SJCRH30 (cell line): ENCODE results near the gene ANKS1A. TPM values are rescaled to one million over a fixed set of nuclear protein-coding genes. Genes with fewer than 3 reads are reported as not detected.

Experiments
- DNase-seq, 2 experiments: peaks; one replicate each; pipeline ENCODE4 v3.0.0-alpha.2; 2015 to 2020
- H3K27ac ChIP-seq: fragments of 250-450 bp; sonication (Bioruptor Pico); 2 replicates; pipeline ENCODE4 v1.5.1; 2020; ENCODE audit warnings: mild to moderate bottlenecking, moderate library complexity
- H3K27me3 ChIP-seq: fragments of 250-450 bp; sonication (Bioruptor Pico); 2 replicates; pipeline ENCODE4 v1.5.1; 2020; ENCODE audit warnings: mild to moderate bottlenecking, moderate library complexity
- H3K36me3 ChIP-seq: fragments of 250-450 bp; sonication (Bioruptor Pico); 2 replicates; pipeline ENCODE4 v1.5.1; 2020; ENCODE audit warnings: mild to moderate bottlenecking, moderate library complexity
- H3K4me1 ChIP-seq: fragments of 250-450 bp; sonication (Bioruptor Pico); 2 replicates; pipeline ENCODE4 v1.5.1; 2020; ENCODE audit warnings: mild to moderate bottlenecking, moderate library complexity
- H3K4me3 ChIP-seq: fragments of 250-450 bp; sonication (Bioruptor Pico); 2 replicates; pipeline ENCODE4 v1.5.1; 2020; ENCODE audit warnings: mild to moderate bottlenecking, moderate library complexity
- H3K9me3 ChIP-seq: fragments of 250-450 bp; sonication (Bioruptor Pico); replicated peaks from 2 replicates; pipeline ENCODE4 v1.5.1; 2020; ENCODE audit warnings: mild to moderate bottlenecking, moderate library complexity
- total RNA-seq: library from RNA; depleted of rRNA; stranded (reverse); fragments of >200 nt; shearing (Covaris generic); gene quantifications from 2 replicates; pipeline ENCODE4 v1.2.3, GENCODE V29; 2014

The ANKS1A gene
- total RNA-seq, 1 experiment from 2014 or later = 18.2 TPM

DNA sequence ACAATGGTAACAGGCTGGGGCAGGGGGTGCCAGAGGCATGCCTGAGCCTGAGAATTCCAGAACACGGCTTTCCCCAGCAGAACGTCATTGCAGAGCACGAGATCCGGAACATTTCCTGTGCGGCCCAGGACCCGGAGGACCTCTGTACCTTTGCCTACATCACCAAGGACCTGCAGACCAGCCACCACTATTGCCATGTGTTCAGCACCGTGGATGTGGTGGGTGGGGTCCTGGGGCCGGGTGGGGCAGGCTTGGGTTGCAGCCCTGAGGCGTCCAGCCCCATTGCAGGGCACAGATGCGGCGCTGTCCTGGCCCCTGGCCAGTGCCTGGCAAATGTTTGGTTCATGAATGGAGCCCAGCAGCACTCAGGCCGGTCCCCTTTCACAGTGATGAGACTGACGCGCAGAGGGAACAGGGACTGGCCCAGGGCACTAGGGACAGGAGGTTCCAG, 195.0 kb downstream of the ANKS1A start:
- H3K4me1 ChIP-seq = no peaks in the 10 kb centered on the region
- no peaks in the 10 kb centered on the region for H3K9me3 ChIP-seq
- no peaks in the 10 kb centered on the region for H3K27me3 ChIP-seq
- peaks cover 12% of the 10 kb centered on the region for H3K36me3 ChIP-seq
- H3K4me3 ChIP-seq = no peak overlapping the region
- DNase-seq = no peak
- no peak overlapping the region for H3K27ac ChIP-seq

GRCh38 chr6:35084511-35085203, 195.6 kb downstream of the ANKS1A start:
- H3K4me1 ChIP-seq = no peaks in the 10 kb centered on the region; the same call in 1 of the 2 replicates
- no peaks in the 10 kb centered on the region for H3K27me3 ChIP-seq
- no peak overlapping the region for H3K27ac ChIP-seq
- H3K4me3 ChIP-seq = no peak overlapping the region
- peaks cover 12% of the 10 kb centered on the region for H3K36me3 ChIP-seq
- DNase-seq = peak; percentile 47 to 56
- no peaks in the 10 kb centered on the region for H3K9me3 ChIP-seq

GRCh38 chr6:35085359-35086281, 196.6 kb downstream of the ANKS1A start:
- Histone ChIP-seq H3K9me3 (no peaks in the 10 kb centered on the region), H3K4me1 (peaks cover 3% of the 10 kb centered on the region; the same call in 1 of the 2 replicates), H3K36me3 (peaks cover 5% of the 10 kb centered on the region), H3K27ac (no peak overlapping the region), H3K4me3 (no peak overlapping the region), H3K27me3 (no peaks in the 10 kb centered on the region)
- DNase-seq = no peak

GRCh38 chr6:35086282-35086632, 197.2 kb downstream of the ANKS1A start:
- Histone ChIP-seq H3K4me1 (peaks cover 3% of the 10 kb centered on the region; the same call in 1 of the 2 replicates), H3K27me3 (no peaks in the 10 kb centered on the region), H3K36me3 (peaks cover 5% of the 10 kb centered on the region), H3K4me3 (no peak overlapping the region), H3K9me3 (no peaks in the 10 kb centered on the region), H3K27ac (no peak overlapping the region)
- DNase-seq = no peak

DNA sequence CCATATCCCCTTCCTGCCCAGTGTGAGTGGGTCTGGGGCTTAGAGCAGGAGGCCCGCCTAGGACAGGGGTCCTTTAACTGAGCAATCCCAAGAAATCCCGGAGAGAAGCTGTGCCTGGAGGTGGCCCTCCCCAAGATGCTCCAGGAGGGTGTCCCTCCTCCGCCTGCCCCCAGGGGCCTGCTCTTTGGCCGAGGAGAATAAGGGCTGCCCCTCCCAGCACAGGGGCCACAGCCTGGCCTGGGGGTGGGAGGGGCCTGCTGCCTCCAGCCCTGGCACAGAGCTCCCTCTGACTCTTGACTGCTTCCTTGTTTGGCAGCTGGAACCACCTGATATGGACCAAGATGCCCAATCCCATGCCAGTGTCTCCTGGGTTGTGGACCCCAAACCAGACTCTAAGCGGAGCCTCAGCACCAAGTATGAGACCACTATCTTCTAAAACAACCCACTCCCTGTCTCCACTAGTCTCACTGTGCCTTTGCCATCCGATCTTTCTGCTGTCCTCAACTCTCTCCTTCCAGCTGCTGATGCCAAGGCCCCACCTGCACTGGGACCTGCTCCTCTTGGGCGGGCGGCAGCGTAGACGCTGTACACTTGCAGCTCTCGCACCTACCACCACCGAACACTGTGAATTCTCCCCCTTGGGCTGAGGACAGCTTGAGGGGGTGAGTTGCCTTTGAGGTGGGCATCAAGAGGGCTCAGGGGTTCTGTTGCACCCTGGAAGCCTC, 197.7 kb downstream of the ANKS1A start:
- H3K9me3 ChIP-seq = no peaks in the 10 kb centered on the region
- peaks cover 3% of the 10 kb centered on the region; the same call in 1 of the 2 replicates for H3K4me1 ChIP-seq
- H3K27me3 ChIP-seq = no peaks in the 10 kb centered on the region
- no peak overlapping the region for H3K4me3 ChIP-seq
- H3K27ac ChIP-seq = no peak overlapping the region
- peaks cover 5% of the 10 kb centered on the region; the same call in 1 of the 2 replicates for H3K36me3 ChIP-seq
- no peak for DNase-seq

DNA sequence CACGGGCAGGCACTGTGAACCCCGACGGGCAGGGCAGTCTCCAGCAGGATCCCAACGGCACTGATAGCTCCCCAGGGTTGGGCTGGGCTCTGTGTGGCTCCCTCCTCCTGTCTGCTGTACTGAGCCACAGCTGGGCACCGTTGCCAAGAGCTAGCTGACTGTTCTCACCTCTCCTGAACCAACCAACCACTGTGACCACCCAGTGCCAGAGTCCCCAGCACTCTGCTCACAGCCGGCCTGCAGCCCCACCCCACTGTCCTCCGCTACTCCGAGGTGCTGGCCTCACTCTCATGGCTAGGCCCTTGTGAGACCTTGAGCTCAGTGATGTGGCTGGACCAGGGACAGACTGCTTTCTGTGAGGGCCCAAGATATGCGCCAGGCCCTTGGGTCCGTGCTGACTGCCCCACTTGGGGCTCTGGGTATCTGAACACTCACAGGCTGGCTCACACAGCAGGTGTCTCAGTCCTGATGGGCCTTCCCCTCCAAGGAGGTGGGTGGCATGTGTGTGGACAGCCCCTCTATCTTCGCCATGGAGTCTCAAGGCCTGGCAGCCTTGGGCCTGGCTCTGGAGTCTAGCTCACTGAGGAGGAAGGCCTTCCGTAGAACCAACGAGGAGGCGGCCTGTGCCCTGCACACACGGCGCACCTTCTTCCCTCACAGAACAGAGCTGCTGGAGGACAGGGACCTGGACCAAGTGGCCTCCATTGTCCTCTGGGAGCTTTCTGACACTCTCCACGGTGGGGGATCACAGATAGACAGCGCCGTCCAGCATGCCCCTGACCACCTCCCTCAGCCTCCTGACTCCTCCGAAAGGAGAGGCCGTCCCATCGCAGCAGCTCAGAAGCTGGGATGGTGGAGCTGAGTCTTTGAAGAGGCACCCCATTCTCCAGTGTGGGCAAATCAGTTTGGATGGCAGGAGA, 198.6 kb downstream of the ANKS1A start:
- H3K4me1 ChIP-seq = peaks cover 11% of the 10 kb centered on the region; the same call in 1 of the 2 replicates
- H3K4me3 ChIP-seq = no peak overlapping the region
- H3K9me3 ChIP-seq = no peaks in the 10 kb centered on the region
- no peaks in the 10 kb centered on the region for H3K27me3 ChIP-seq
- no peak overlapping the region for H3K27ac ChIP-seq
- DNase-seq = no peak
- H3K36me3 ChIP-seq = peaks cover 5% of the 10 kb centered on the region; the same call in 1 of the 2 replicates

- Histone ChIP-seq H3K4me3 (no peak overlapping the region), H3K27ac (no peak overlapping the region), H3K36me3 (peaks cover 5% of the 10 kb centered on the region; the same call in 1 of the 2 replicates), H3K4me1 (peaks cover 18% of the 10 kb centered on the region), H3K27me3 (no peaks in the 10 kb centered on the region), H3K9me3 (no peaks in the 10 kb centered on the region)
- no peak for DNase-seq
Measured at GRCh38 chr6:35088281-35089215, 199.5 kb downstream of the ANKS1A start.

DNA sequence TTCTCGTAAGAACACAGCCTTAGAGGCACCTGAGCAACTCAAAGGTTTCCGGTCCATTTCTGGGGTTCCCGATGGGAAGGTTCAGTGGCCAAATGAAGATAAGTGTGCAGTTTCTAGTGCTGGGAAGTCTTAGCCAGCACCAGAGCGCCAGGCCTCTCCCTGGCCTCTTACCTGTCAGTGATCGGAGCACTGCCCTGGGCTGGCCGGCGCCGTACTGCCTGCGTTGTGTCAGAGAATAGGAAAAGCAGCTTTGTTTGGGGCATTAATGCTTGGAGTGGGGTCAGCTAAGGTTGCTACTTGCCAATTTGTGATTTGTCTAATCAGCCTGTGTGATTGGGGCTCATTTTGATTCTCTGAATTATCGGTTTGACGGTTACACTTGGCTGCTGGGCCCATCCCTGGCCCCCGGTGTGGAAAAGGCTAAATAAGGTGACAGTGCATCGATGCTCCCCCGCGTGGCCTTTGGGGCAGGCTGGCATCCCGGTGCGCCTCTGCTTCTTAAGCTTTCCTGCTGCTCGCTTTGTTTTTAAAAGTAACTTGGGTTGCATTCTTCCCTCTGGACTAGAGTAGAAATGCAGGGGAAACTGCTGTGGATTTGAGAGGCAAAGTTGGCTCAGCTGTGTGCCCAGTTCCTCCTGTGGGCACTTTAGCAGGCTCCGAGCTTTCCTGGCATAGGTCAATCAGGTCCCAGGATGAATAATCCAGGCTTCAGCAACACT, 200.3 kb downstream of the ANKS1A start:
- no peak for DNase-seq
- H3K9me3 ChIP-seq = no peaks in the 10 kb centered on the region
- peaks cover 5% of the 10 kb centered on the region; the same call in 1 of the 2 replicates for H3K36me3 ChIP-seq
- H3K27me3 ChIP-seq = no peaks in the 10 kb centered on the region
- peaks cover 18% of the 10 kb centered on the region for H3K4me1 ChIP-seq
- no peak overlapping the region for H3K4me3 ChIP-seq
- H3K27ac ChIP-seq = no peak overlapping the region

DNA sequence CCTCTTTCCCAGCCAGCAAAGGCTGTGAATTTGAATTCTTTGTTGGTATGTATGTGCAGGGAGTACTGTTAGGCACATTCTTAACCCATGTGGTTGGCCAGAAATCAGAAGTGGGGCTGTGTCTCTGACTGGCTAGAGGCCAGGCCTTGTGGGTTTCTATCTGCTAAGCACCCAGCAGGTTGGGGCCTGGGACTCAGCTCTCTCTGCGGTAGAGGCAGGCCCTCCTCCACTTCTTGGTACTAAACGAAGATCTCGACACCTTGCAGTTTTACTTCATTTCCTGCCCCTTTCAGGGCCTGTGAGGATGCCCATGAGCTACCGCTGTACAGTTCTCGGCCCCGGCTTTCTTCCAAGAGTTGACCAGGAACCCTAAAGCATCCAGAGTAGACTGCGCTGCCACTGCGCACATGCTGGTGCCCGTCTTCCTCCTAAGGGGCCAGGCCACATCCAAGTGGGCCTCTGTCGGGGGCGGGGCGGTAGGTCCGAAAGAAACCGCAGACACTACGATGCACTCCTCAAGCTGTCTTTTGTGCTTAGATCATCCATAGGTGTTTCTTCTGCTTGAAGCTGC, 201.0 kb downstream of the ANKS1A start:
- H3K4me3 ChIP-seq = no peak overlapping the region
- peak; percentile 36 to 47 for DNase-seq
- no peak overlapping the region for H3K27ac ChIP-seq
- H3K4me1 ChIP-seq = peaks cover 18% of the 10 kb centered on the region
- H3K27me3 ChIP-seq = no peaks in the 10 kb centered on the region
- peaks cover 5% of the 10 kb centered on the region; the same call in 1 of the 2 replicates for H3K36me3 ChIP-seq
- H3K9me3 ChIP-seq = no peaks in the 10 kb centered on the region

DNA sequence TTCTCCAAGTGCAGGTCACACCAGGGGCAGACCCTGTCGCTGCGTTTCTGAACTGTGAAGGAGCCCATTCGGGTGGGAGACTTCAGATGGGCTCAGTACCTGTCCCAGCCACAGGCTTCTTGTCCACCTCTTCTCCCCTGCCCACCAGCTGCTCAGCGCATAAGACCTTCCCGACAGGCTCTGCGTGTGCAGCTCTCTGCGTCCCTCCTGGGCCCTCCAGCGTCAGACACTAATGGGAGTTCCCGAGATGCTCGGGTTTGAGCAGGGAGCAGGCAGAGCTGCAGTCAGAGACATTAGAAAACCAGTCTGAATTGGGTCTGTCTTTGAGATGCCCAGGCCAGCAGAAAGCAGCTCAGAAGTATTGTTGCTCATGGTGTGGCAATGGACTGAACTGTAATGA, 201.7 kb downstream of the ANKS1A start:
- peaks cover 5% of the 10 kb centered on the region; the same call in 1 of the 2 replicates for H3K36me3 ChIP-seq
- H3K4me1 ChIP-seq = peaks cover 20% of the 10 kb centered on the region
- H3K27ac ChIP-seq = no peak overlapping the region
- no peak for DNase-seq
- H3K9me3 ChIP-seq = no peaks in the 10 kb centered on the region
- no peak overlapping the region for H3K4me3 ChIP-seq
- H3K27me3 ChIP-seq = no peaks in the 10 kb centered on the region

DNA sequence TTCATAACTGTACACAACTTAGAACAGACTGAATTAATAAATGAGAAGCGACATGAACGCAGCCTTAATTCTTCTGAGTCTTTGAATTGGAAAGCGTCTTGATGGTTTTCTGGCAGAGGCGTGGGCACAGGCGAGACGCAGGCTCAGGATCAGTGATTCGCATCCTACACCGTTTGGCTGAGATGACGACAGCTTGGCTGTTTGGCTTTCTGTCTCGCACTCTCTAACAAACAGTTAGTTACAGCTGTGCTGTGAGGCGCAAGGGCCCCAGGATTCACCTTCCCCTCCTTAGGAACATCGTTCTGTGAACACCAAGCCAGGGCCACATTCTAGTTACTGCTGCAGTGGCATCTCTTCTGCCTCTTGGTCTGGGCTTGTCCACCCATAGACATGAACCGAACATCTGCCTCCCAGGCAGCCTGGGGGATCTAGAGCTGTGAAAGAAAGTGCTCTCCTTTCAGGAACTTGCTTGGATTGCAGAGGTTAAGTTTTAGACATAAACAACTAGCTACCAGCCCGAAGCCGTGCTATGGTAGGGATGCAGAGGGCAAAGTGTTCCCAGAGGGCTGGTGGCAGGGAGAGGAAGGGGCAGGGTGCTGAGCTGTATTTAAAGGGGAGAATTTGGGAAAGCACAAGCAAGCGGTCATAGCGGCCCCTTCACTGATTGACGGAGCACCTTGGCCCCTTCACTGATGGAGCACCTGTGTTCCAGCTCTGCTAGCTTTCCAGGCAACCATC, 202.5 kb downstream of the ANKS1A start:
- Histone ChIP-seq H3K4me3 (no peak overlapping the region), H3K27me3 (no peaks in the 10 kb centered on the region), H3K9me3 (no peaks in the 10 kb centered on the region), H3K27ac (no peak overlapping the region), H3K36me3 (peaks cover 5% of the 10 kb centered on the region; the same call in 1 of the 2 replicates), H3K4me1 (peaks cover 27% of the 10 kb centered on the region)
- DNase-seq = no peak
